Mammary epithelial cell (primary cell): Measurements from ENCODE around the gene PXYLP1.

Experiments
- EZH2 ChIP-seq: IDR thresholded peaks from 2 replicates; pipeline ENCODE4 v1.6.1; 2012; ENCODE audit warnings: low read length, inconsistent platforms, borderline replicate concordance
- TF ChIP-seq, protein P1 (sequence below), 2 donors: IDR thresholded peaks in 1 of 2; conservative IDR thresholded peaks in 1 of 2; 2 replicates each; pipeline ENCODE4 v1.5.1; 2011 to 2012; ENCODE audit warnings: inconsistent platforms in 2 of 2, low read length in 2 of 2, mild to moderate bottlenecking in 2 of 2, control low read depth in 1 of 2, low read depth in 1 of 2; ENCODE audit not compliant: insufficient read depth in 1 of 2; ENCODE audit errors: extremely low read depth in 1 of 2

DNA sequence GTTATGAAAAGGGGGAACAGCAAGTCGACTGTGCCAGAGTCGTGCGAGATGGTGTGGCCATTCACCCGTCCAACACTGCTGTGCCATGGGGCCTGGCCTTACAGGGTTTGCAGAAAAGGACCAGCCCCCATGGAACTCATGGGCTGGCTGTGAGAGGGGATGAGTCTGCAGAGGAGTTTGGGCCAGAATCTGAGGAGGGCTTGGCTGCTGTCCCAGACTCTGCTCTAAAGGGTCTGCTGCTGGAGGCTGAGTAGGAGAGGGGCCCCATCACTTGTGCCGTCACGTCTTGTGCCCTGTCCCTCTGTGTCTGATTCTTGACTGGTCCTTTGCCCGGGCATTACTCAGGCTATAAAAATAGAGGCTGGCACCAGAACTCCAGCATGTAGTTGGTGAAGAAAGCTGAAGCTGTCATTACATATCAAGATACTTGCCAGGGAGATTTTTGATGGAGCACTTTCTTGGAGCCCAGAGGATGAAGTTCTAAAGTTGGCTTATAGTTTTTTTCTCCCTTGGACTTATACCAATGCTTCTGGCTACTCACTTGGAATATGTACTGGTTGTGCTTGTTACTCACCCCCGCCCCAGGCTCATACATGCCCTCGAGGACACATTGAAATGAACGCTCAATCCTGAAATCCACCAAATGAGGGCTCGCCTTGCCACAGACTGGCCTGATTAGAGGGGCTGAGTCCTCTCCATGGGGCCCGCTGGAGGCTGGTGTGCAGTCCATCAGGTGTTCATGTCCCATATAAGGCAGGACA, 10.2 kb downstream of the PXYLP1 start:
- TF ChIP-seq EZH2: no peak
- TF ChIP-seq, protein P1, sequence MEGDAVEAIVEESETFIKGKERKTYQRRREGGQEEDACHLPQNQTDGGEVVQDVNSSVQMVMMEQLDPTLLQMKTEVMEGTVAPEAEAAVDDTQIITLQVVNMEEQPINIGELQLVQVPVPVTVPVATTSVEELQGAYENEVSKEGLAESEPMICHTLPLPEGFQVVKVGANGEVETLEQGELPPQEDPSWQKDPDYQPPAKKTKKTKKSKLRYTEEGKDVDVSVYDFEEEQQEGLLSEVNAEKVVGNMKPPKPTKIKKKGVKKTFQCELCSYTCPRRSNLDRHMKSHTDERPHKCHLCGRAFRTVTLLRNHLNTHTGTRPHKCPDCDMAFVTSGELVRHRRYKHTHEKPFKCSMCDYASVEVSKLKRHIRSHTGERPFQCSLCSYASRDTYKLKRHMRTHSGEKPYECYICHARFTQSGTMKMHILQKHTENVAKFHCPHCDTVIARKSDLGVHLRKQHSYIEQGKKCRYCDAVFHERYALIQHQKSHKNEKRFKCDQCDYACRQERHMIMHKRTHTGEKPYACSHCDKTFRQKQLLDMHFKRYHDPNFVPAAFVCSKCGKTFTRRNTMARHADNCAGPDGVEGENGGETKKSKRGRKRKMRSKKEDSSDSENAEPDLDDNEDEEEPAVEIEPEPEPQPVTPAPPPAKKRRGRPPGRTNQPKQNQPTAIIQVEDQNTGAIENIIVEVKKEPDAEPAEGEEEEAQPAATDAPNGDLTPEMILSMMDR (conservative IDR thresholded peaks at IDR 0.05 in 1 of 2, IDR thresholded peaks at IDR 0.05 in 1 of 2; ENCODE audit: extremely low read depth in 1 of 2, insufficient read depth in 1 of 2, low read depth in 1 of 2, low read length in 2 of 2): no peak
